RCC 7860 (cell line): Measurements from ENCODE around the gene CRYBG2.

Source experiments
- DNase-seq: peaks from one replicate; pipeline ENCODE4 v3.0.0-alpha.2; 2015; ENCODE audit warnings: low spot score
- FAIRE-seq: peaks from 2 replicates; lab custom pipeline; 2012; peaks lifted over from hg19 to GRCh38; lab: Jason Lieb, UNC

CRYBG2 gene

GRCh38 chr1:26283871-26284596 is 69.9 kb downstream of the CRYBG2 start:
- DNase-seq = no peak
- no peak for FAIRE-seq

GRCh38 chr1:26283279-26283853 is 70.6 kb downstream of the CRYBG2 start:
- FAIRE-seq (no peak), DNase-seq (no peak)

DNA sequence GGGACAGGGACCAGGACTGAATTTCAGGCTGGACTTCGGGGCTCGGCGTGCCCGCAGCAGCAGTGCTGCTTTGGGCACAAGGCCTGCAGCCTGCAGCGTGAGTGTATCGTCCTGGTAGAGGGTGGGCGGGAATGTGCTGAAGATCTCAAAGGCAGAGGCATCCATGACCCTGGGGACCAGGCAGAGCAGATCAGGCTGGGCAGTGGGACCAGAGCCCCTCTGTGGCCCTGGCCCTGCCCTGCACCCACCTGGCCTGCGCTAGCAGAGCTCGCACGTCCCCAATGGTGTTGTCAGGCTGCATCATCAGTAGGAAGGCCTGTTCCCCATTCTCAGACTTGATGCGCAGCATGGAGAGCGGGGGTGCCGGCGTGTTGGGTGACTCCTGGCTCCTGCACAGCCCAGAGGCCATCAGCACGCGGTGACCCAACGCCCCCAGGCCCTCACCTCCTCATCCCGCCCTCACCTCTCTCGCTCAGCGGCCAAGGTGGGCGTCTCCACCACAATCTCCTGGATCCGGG is 71.5 kb downstream of the CRYBG2 start:
- FAIRE-seq (no peak), DNase-seq (no peak)

DNA sequence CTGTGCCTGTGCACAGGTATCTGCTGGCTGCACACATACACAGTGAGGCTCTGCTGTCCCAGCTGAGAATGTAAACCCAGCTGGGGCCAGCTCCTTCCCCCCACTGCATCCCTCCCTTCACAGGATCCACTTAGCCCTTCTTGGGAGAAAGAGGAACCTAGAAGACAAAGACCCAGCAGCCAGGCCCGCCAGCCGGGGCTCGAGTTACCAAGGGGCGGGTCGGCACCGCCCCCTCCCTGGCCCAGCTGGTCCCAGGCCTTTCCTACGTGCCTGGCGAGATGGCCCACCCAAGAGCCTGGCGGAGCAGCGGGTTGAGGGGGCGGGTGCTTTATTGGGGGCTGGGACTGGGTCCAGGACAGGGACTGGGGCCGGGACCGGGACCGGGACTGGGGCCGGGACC is 72.0 kb downstream of the CRYBG2 start:
- DNase-seq (no peak), FAIRE-seq (no peak)

DNA sequence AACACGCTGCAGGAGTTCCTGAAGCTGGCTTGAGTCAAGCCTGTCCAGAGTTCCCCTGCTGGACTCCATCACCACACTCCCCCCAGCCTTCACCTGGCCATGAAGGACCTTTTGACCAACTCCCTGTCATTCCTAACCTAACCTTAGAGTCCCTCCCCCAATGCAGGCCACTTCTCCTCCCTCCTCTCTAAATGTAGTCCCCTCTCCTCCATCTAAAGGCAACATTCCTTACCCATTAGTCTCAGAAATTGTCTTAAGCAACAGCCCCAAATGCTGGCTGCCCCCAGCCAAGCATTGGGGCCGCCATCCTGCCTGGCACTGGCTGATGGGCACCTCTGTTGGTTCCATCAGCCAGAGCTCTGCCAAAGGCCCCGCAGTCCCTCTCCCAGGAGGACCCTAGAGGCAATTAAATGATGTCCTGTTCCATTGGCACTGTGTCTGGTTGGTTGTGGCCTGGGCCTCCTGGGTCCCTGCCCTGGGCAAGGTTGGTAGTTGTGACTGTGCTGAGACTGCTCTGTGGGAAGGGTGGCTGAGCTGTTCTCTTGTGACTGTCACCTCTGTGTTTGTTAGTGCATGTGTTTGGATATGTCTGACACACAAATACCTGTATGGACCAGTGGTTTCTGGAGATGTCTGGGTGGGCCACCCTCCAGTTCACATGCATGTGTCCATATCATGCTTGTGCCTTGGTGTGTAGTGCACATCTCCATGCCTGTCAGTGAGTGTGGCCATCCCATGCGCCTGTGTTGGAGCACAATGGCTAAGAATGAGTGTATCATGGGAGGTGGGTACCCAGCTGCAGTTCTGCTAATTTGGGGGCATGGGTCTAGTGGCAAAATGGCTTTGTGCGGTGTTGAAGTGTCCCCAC is 72.6 kb downstream of the CRYBG2 start:
- FAIRE-seq = no peak
- DNase-seq = no peak

- DNase-seq (peak; percentile 72), FAIRE-seq (no peak)
Observed at GRCh38 chr1:26280333-26281042, 73.4 kb downstream of the CRYBG2 start.

DNA sequence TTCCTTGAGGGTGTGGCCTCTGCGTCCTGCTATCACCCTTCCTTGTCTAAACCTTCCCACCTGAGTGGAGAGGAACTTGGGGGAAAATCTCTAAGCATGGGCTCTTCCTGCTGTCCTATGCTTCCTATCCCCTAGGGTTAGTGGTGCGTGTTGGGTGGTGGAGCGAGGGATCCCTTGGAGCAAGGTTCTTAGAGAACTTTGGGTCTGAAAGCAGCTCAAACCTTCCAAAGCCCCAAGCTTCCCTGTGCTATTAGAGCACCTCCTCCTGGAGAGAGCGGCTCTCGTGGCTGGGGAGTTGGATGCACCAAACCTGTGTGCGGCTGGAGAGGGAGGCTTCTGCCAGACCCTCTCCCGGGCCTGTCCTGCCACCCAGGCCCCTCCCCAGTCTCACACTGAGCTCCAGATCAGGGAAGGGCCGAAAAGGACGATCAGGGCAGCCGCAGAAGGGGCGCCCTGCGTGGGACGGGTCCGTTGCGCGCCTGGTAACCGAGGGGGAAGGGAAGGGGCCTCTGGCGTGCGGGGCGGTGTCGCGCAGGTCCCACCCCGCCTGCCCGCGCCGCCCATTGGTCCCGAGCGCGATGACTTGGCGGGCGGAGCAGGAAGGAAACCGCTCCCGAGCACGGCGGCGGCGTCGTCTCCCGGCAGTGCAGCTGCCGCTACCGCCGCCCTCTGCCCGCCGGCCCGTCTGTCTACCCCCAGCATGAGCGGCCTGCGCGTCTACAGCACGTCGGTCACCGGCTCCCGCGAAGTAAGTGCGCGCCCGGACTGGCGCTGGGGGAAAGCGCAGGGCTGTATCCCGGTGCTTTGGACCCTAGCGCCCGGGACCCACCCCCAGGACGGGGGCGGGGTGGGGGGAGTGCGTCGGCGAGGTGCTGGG is 74.2 kb downstream of the CRYBG2 start, which contains the start of gene SH3BGRL3:
Gene SH3BGRL3 (plus strand): TSS at position 631 of the 877 bp plus-strand sequence. CDS start 70 bp downstream, at position 701.
- peak; percentile 73 for DNase-seq
- FAIRE-seq = no peak

DNA sequence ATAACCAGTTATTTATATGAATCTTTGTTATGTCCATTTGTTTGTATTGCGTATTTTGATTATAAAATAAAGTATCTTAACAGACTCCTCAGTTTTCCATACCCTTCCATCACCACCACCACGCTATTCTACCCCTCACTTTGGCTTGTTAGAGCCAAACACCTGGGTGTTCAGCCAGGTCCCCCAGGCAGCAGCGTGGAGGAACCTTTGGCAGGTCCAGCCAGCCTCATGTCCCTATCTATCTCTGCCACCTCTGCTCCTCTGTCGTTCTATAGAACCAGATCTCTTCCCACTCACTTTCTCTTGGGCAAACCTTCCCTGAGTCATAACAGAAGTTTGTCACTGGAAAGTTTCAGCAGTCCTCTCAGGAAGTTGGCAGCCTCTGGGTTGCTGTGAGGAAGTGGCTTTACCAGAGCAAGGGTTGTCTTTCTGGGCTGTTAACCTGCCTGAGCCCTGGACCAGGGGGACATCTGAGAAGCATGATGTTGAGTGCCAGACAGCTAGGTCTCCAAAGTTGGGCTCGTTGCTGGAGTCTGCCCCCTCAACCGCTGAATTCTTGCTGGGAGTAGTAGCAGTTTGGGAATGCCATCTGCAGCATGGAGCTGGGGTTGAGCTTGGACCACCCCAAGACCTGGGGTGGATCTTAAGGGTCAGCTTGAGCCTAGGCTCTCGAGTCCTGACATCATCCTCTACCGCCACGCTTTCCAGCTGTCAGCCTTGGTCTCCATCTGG is 75.0 kb downstream of the CRYBG2 start:
- DNase-seq (peak; percentile 83), FAIRE-seq (no peak)

DNA sequence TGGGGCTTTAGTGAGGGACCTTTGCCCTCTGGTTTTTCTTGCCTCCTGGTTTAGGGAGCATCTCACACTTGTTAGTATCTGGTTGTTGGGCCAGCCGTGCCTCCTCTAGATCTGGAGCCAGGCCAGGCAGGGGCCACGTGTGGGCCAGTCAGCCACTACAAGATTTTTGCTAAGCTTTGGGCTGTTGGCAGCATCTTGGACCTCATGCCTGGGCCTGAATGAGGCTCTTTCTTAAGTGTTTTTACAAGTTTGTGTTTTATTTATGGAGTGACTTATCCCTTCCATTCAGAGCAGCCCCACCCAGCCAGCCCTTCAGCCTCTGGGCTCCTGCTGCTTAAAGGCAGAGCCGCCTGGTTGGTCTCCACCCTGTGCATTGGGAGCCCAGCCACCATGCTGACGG is 75.6 kb downstream of the CRYBG2 start:
- no peak for DNase-seq
- FAIRE-seq = no peak

GRCh38 chr1:26277719-26278118 is 76.2 kb downstream of the CRYBG2 start:
- DNase-seq = no peak
- FAIRE-seq = no peak

DNA sequence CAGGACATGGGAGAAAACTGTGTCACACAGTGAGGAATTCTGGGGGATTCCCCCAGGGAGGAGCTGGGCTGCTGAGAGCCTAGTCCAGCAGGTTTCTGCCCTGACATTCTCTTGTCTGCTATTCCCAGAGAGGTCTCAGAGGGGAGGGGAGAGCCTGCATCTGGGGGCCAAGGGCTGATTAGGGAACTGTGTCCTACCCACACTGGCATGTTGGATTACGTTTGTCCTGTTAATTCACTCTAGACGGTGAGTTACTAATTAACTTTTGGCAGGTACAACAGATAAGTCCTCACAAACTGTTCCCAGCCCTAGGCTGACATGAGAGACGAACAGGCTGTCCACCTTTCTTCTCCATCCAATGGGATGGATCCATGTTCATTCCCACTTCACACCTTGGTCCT is 76.7 kb downstream of the CRYBG2 start:
- DNase-seq (no peak), FAIRE-seq (no peak)

DNA sequence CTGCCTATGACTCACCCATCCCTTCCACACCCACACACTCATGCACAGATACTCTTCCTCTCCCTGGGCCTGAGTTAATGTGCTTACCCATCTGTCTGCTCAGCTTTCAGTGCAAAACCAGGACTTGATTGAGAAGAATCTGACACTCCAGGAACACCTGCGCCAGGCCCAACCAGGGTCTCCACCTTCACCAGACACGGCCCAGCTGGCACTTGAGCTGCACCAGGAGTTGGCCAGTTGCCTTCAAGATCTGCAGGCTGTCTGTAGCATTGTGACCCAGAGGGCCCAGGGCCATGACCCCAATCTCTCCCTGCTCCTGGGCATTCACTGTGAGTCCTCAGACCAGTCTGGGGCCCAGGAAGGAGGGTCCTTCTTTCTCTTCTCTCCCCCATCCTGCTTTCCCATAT is 77.5 kb downstream of the CRYBG2 start:
- DNase-seq = no peak
- FAIRE-seq = no peak

DNA sequence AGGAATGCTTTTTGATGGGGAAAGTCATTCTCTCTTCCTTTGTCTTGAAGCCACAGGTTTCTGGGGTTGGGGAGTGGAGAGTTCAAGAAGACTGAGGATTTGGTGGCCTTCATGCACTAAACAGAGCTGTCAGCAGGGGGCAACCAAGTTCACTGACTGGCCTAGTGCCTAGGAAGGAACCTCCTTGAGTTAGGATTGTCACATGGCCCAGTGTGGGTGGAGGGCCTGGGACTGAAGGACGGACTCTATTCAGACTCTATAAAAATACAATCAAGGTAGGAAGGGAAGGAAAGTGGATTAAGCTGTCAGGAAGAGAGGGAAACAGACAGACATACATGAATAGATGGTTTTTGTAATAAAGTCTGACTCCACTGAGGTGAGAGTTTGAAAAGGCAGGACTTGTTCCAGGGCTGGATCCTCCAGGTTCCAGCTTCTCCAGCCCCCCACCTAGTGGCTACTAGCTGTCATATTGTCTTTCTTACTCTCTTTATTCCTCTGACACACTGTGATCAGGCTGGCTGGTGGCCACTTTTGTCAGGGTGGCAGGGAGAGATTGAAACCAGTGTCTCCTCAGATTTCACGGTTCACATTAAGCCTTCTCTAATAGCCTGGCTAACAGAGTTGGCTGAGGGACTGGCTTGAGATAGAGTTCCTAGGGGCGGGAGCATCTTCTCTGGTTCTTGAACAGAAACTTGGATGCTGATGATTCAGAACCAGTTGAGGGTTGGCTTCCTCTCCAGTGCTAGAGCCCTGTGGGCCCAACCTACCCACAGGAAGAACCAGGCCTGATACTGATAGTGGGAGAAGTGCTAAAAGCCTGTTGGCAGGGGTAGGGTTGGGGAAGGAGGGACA is 78.1 kb downstream of the CRYBG2 start:
- DNase-seq (peak; percentile 94), FAIRE-seq (peak; percentile 89)

- peak; percentile 51 for DNase-seq
- FAIRE-seq = no peak
Observed at GRCh38 chr1:26274801-26275425, 79.0 kb downstream of the CRYBG2 start.
